T-helper 1 cell treated with Interleukin-12 subunit alpha and Interleukin-12 subunit beta and Interleukin-4 antibody, amounts not matched to agents 30 μg/mL and 1 μg/mL, for 36 hours (primary cell): ENCODE data around the gene GAK.

Experiments
- H3K27ac Mint-ChIP-seq: one replicate; pipeline ENCODE4 v1.8.0; 2021; ENCODE audit warnings: mild to moderate bottlenecking, mixed read lengths
- H3K27me3 Mint-ChIP-seq: one replicate; pipeline ENCODE4 v1.8.0; 2021; ENCODE audit warnings: low read depth, mixed read lengths
- H3K36me3 Mint-ChIP-seq: one replicate; pipeline ENCODE4 v1.8.0; 2021; ENCODE audit warnings: low read depth, mixed read lengths
- H3K4me1 Mint-ChIP-seq: one replicate; pipeline ENCODE4 v1.8.0; 2021; ENCODE audit warnings: low read depth, mixed read lengths
- H3K4me3 Mint-ChIP-seq: one replicate; pipeline ENCODE4 v1.8.0; 2021; ENCODE audit warnings: mild to moderate bottlenecking, moderate library complexity, mixed read lengths
- H3K9me3 Mint-ChIP-seq: one replicate; pipeline ENCODE4 v1.8.0; 2021; ENCODE audit warnings: mixed read lengths

The GAK gene

DNA sequence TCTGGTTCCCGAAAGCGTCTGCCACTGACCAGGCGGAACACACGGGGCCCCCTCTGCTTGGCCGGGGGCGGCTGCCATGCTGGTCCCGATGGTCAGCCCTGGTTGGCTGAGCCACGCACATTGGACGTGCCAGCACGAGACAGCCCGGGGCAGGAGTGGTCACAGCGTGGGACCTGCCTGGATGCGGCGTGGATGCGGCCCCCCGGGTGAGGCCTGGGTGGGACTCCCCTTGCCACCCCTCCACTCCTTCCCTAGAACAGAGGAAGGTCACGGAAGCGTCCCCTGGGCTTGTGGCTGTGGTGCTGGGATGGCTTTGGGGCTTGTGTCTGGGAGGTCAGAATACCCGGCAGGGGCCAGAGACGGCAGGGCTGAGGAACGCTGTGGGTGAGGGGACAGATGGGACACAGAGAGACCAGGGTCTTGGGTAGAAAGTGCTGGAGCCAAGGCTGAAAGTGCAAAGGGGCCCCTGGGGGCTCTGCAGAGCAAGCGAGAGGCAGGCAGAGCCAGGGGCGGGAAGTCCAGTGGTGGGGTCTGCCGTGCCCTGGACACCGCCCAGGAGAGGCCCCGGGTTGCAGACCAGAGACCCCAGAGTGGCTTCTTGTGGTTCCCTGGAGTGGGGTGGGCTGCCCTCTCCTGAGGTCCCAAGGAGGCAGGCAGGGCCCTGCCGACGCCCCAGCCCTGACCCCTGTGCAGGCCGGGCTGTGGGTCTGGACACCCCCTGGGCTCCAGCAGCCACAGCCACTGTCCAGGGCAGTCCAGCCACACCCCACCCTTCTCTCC is 97.6 kb downstream of the GAK start:
- no peak overlapping the region for H3K27ac Mint-ChIP-seq
- no peaks in the 10 kb centered on the region for H3K27me3 Mint-ChIP-seq
- H3K4me3 Mint-ChIP-seq, result no peak overlapping the region
- no peaks in the 10 kb centered on the region for H3K36me3 Mint-ChIP-seq
- H3K4me1 Mint-ChIP-seq, result no peaks in the 10 kb centered on the region
- H3K9me3 Mint-ChIP-seq, result peaks cover 14% of the 10 kb centered on the region

GRCh38 chr4:833731-834367 is 98.3 kb downstream of the GAK start:
- Mint-ChIP-seq H3K4me3 (no peak overlapping the region), H3K27ac (no peak overlapping the region), H3K9me3 (peaks cover 11% of the 10 kb centered on the region), H3K4me1 (no peaks in the 10 kb centered on the region), H3K36me3 (no peaks in the 10 kb centered on the region), H3K27me3 (peaks cover under 1% of the 10 kb centered on the region)

DNA sequence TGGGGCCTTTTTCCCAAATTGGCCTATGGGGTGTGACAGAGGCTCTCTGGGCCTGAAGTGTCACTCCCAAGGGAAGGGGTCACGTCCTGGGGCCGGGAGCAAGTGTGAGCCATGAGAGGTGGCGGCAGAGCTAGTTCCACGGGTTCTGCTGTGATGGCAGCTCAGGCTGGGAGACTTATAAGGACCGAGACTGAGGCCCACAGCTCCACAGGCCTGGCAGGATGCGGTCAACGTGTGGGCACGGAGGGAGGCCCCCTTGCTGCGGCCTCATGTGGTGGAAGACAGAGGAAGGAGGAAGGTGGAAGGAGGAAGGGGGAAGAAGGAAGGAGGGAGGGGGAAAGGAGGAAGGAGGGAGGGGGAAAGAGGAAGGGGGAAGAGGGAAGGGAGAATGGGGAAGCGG is 99.0 kb downstream of the GAK start:
- Mint-ChIP-seq H3K4me1 (no peaks in the 10 kb centered on the region), H3K36me3 (peaks cover under 1% of the 10 kb centered on the region), H3K4me3 (no peak overlapping the region), H3K27me3 (peaks cover 8% of the 10 kb centered on the region), H3K9me3 (peaks cover 8% of the 10 kb centered on the region), H3K27ac (no peak overlapping the region)

DNA sequence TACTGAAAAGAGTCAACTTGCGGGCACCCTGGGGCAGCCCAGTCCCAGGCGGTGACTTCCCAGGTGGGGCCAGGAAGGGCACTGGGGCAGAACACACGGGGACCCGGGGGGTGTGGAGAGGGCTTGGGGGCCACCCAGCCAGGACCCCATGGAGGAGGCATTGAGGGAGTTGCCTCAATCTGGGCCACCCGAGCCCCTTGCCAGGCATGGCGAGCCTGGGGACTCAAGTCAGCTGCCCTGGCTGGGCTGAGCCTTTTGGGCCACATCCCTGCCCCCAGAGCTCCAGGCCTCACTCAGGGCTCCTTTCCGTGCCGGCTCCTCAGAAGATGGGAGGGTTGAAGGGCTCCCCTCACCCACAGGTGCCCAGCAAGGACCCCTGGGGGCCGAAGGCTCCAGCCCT is 99.6 kb downstream of the GAK start:
- Mint-ChIP-seq H3K36me3 (peaks cover 2% of the 10 kb centered on the region), H3K9me3 (peaks cover 2% of the 10 kb centered on the region), H3K27ac (no peak overlapping the region), H3K4me3 (no peak overlapping the region), H3K27me3 (peaks cover 14% of the 10 kb centered on the region), H3K4me1 (peaks cover 1% of the 10 kb centered on the region)

DNA sequence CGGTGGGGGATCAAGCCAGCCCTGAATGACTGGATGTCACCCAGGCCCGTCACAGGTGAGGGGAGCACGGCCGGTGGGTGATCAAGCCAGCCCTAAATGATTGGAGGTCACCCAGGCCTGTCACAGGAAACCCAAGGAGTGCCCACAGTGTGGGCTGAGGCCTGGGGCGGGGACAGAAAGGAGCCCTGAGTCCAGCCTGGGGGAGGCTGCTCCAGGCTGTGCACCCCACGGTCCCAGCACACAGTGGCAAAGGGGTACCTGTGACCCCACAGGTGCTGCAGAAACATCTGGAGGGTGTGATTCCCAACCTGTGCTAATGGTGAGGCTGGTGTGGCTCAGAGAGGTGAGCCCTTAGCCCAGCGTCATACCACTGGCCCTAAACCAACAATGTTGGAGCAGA is 100.0 kb downstream of the GAK start:
- H3K9me3 Mint-ChIP-seq, result no peaks in the 10 kb centered on the region
- H3K4me1 Mint-ChIP-seq, result peaks cover 1% of the 10 kb centered on the region
- H3K36me3 Mint-ChIP-seq, result peaks cover 2% of the 10 kb centered on the region
- no peak overlapping the region for H3K27ac Mint-ChIP-seq
- H3K4me3 Mint-ChIP-seq, result no peak overlapping the region
- peaks cover 17% of the 10 kb centered on the region for H3K27me3 Mint-ChIP-seq

DNA sequence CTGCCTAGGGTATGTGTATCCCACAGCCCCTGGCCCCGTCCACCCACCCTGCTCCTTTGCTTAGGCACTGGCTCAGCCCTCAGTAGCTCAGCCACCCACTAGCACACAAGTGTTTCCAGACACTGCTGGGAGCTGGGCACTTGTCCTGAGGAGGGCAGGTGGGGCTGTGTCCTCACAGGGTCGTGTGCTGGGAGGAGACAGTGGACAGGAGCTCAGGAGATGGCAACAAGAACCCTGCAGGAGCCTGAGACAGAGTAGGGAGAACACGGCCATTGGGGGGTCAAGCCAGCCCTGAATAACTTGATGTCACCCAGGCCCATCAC is 100.7 kb downstream of the GAK start:
- Mint-ChIP-seq H3K4me3 (no peak overlapping the region), H3K27ac (no peak overlapping the region), H3K9me3 (no peaks in the 10 kb centered on the region), H3K27me3 (peaks cover 17% of the 10 kb centered on the region), H3K4me1 (peaks cover 1% of the 10 kb centered on the region), H3K36me3 (peaks cover 2% of the 10 kb centered on the region)

DNA sequence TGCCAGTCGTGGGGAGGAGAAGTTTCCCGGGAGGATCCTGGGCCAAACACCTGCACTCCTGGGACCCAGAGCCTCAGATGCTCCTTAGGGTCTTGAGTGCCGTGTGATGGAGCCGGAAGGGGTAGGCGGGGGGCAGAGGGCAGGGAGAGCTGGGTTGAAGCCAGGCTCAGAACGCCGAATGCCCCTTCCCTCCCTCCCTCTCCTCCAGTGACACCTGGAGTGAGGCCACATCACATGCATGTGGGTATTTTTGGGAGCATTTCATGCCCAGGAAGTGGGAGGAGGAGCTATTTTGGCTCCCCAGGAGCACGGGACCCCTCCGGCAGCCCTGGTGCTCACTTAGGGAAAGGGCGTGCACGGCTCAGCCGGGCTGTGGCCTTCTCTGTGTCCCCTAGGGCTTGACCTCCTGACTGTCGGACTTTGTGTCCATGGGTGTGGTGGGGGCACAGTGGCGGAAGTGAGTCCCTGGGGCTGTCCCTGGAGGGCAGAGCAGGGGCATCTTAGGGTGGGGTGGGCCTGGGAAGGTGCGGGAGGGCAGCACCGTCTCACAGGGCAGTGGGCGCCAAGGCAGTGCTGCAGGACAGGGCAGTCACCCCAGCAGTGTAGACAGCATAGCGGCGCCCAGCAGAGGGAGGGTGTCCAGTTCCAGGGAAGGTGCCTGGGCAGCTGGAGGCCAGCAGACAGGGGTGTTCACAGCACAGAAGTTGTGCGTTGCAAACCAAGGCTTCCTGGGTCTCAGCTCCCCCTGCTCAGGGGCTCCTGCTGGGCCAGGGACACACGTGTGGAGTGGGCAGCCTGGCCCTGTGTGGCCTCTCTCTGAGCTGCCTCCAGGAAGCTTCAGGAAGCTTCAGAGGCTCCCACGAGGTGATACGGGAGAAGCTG is 101.3 kb downstream of the GAK start:
- Mint-ChIP-seq H3K4me3 (no peak overlapping the region), H3K9me3 (no peaks in the 10 kb centered on the region), H3K27ac (no peak overlapping the region), H3K36me3 (peaks cover 2% of the 10 kb centered on the region), H3K4me1 (peaks cover 1% of the 10 kb centered on the region), H3K27me3 (peaks cover 17% of the 10 kb centered on the region)

- Mint-ChIP-seq H3K36me3 (peaks cover 2% of the 10 kb centered on the region), H3K9me3 (no peaks in the 10 kb centered on the region), H3K27me3 (peaks cover 17% of the 10 kb centered on the region), H3K27ac (no peak overlapping the region), H3K4me3 (no peak overlapping the region), H3K4me1 (peaks cover 1% of the 10 kb centered on the region)
Observed at GRCh38 chr4:829761-830600, 102.1 kb downstream of the GAK start.

GRCh38 chr4:829291-829690 is 102.8 kb downstream of the GAK start:
- Mint-ChIP-seq H3K36me3 (peaks cover 2% of the 10 kb centered on the region), H3K4me1 (peaks cover 1% of the 10 kb centered on the region), H3K27ac (no peak overlapping the region), H3K27me3 (peaks cover 21% of the 10 kb centered on the region), H3K9me3 (no peaks in the 10 kb centered on the region), H3K4me3 (no peak overlapping the region)

DNA sequence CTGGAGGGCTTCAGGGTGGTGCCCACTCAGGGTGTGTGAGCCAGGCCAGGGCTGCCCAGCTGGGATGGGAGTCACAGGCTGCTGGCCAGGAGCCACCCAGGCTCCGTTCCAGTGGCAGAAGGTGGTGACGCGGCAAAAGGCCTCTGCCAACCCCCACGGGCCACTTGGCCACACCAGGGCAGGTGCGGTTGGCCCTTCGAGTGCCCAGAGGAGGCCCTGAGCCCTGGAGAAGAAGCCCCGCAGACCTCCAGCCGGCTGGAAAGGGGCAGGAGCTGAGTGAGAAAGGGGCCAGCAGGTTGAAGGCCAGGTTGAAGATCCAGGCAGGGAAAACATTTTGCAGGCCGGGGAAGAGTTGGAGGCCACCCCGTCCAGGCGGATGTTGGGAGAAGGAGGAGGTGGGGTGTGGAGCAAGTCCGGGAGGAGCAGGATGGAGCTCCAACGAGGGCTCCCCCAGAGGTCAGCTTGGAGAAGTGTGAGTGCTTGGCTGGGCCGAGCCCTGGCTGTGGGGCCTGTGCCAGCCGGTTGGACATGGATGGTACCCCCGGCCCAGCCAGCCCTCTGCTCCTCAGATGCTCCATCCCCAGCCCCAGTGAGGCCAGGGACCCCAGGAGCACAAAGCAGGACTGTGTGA is 103.4 kb downstream of the GAK start:
- H3K36me3 Mint-ChIP-seq, result peaks cover 2% of the 10 kb centered on the region
- no peak overlapping the region for H3K27ac Mint-ChIP-seq
- H3K4me3 Mint-ChIP-seq, result no peak overlapping the region
- no peaks in the 10 kb centered on the region for H3K9me3 Mint-ChIP-seq
- H3K4me1 Mint-ChIP-seq, result peaks cover 1% of the 10 kb centered on the region
- peaks cover 22% of the 10 kb centered on the region for H3K27me3 Mint-ChIP-seq

- peaks cover 2% of the 10 kb centered on the region for H3K36me3 Mint-ChIP-seq
- no peaks in the 10 kb centered on the region for H3K9me3 Mint-ChIP-seq
- peak overlapping the region; percentile 11 for H3K4me3 Mint-ChIP-seq
- peaks cover 29% of the 10 kb centered on the region for H3K27me3 Mint-ChIP-seq
- no peak overlapping the region for H3K27ac Mint-ChIP-seq
- H3K4me1 Mint-ChIP-seq, result peaks cover 1% of the 10 kb centered on the region
Observed at GRCh38 chr4:827209-828081, 104.7 kb downstream of the GAK start.

- Mint-ChIP-seq H3K36me3 (peaks cover 2% of the 10 kb centered on the region), H3K27me3 (peaks cover 36% of the 10 kb centered on the region), H3K4me1 (peaks cover 1% of the 10 kb centered on the region), H3K9me3 (no peaks in the 10 kb centered on the region), H3K27ac (no peak overlapping the region), H3K4me3 (no peak overlapping the region)
Observed at GRCh38 chr4:826508-827208, 105.5 kb downstream of the GAK start.

GRCh38 chr4:825971-826330 is 106.2 kb downstream of the GAK start, which contains the start of gene CPLX1:
CPLX1 (minus strand) TSS chr4:826129; CDS start chr4:824522, 1,607 bp downstream.
- Mint-ChIP-seq H3K27me3 (peaks cover 36% of the 10 kb centered on the region), H3K27ac (no peak within 1 kb of the TSS), H3K4me1 (peaks cover 1% of the 10 kb centered on the region), H3K9me3 (no peaks in the 10 kb centered on the region), H3K36me3 (peaks cover 2% of the 10 kb centered on the region), H3K4me3 (no peak within 1 kb of the TSS)
